ENCODE data around the gene SUDS3.

DNA sequence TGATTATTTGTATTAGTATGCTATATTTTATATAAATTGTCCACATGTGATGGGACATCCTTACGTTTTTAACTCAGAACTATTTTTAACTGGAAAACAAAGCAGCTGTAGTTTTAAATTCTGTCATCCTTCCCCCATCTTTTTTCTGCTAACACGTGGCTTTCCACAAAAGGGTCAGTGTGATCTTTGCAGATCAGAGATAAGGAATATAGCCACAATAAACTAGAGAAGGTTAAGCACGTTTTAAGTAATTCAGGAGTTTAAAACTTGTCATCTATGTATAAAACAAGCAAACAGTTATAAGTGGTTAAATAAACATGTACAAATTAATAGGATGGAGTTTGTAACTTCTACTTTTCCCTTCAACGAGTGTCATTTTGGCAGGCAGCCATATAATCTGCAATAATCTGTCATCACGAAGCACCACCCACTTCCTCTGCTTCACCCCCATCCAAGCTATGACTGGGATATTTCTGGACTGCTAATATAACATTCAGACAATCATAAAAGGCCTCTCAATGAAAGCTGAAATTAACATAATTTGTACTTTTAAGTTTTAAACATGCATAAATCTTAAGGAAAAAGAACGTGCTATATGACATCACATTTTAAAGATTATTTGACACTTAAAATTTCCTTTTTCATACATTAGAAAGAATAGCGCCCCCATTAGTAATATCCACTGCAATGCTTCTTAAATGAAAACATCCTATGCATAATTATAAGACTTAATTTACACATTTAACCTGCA, 18.9 kb upstream of the SUDS3 start:
- TF ChIP-seq, protein P1, sequence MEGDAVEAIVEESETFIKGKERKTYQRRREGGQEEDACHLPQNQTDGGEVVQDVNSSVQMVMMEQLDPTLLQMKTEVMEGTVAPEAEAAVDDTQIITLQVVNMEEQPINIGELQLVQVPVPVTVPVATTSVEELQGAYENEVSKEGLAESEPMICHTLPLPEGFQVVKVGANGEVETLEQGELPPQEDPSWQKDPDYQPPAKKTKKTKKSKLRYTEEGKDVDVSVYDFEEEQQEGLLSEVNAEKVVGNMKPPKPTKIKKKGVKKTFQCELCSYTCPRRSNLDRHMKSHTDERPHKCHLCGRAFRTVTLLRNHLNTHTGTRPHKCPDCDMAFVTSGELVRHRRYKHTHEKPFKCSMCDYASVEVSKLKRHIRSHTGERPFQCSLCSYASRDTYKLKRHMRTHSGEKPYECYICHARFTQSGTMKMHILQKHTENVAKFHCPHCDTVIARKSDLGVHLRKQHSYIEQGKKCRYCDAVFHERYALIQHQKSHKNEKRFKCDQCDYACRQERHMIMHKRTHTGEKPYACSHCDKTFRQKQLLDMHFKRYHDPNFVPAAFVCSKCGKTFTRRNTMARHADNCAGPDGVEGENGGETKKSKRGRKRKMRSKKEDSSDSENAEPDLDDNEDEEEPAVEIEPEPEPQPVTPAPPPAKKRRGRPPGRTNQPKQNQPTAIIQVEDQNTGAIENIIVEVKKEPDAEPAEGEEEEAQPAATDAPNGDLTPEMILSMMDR (conservative IDR thresholded peaks at IDR 0.05), result peak; percentile 25; the same call in 1 of the 2 replicates
- TF ChIP-seq ZFX (IDR thresholded peaks at IDR 0.05), result no peak

Data from C4-2B (cell line).